ENCODE results near the gene GLS. TPM values are rescaled to one million over a fixed set of nuclear protein-coding genes. Genes with fewer than 3 reads are reported as not detected.

The GLS gene
- total and polyA plus RNA-seq, 2 donors (not counting 1 experiment from before 2014, with no cell fraction given) = 32.5 to 195 TPM

GRCh38 chr2:190996338-190996946 is 115.8 kb downstream of the GLS start:
- Mint-ChIP-seq H3K4me1 (no peaks in the 10 kb centered on the region), H3K27me3 (no peaks in the 10 kb centered on the region), H3K4me3 (no peak overlapping the region), H3K9me3 (ENCODE audit: insufficient read depth) (no peaks in the 10 kb centered on the region), H3K27ac (no peak overlapping the region)
- no peak overlapping the region for H3K4me3 ChIP-seq (ENCODE audit: control extremely low read depth in 1 of 5, extremely low read depth in 1 of 5, insufficient read depth in 1 of 5, low read depth in 2 of 5, low read length in 4 of 5)
- no peaks in the 10 kb centered on the region for H3K27me3 ChIP-seq (replicated peaks in 1 of 4; ENCODE audit: control extremely low read depth in 1 of 4, control insufficient read depth in 3 of 4, insufficient read depth in 4 of 4, low read length in 3 of 4)
- no peak overlapping the region for H3K27ac ChIP-seq (ENCODE audit: low read length in 2 of 2)
- intact Hi-C loops (cut with micrococcal nuclease) = loop anchor here (1.0 kb wide), 1 partner anchor 34 kb away; no protein-coding TSS in a partner anchor
- H2AFZ ChIP-seq (ENCODE audit: insufficient read depth, low read depth, low read length, poor library complexity, severe bottlenecking) = no peak overlapping the region
- no peak overlapping the region for H3K4me2 ChIP-seq (replicated peaks; ENCODE audit: low read depth, low read length, poor library complexity, severe bottlenecking)
- TF ChIP-seq CTCF (IDR thresholded peaks at IDR 0.05) = peak; percentile 56
- no peak for TF ChIP-seq EZH2 (IDR thresholded peaks at IDR 0.05; ENCODE audit: borderline replicate concordance, insufficient read depth, low read depth, low read length, poor library complexity, severe bottlenecking)
- peaks cover 6% of the 10 kb centered on the region for H3K79me2 ChIP-seq (ENCODE audit: control insufficient read depth, insufficient read depth, low read length)
- DNase-seq = peak; percentile 43
- H3K36me3 ChIP-seq (replicated peaks in 1 of 2; ENCODE audit: control extremely low read depth in 1 of 2, control insufficient read depth in 1 of 2, extremely low read depth in 1 of 2, insufficient read depth in 2 of 2, low read length in 1 of 2) = peaks cover 20 to 94% of the 10 kb centered on the region in 2 experiments
- peak; percentile 68 for ATAC-seq (ENCODE audit: low read depth)
- ChIA-PET POLR2A (no interaction called here), CTCF (interaction anchor here (0.6 to 1.7 kb wide), 9 partner anchors 9 to 163 kb away, joined by 3 to 7 read pairs (median 3); no protein-coding TSS in a partner anchor)
- H3K4me1 ChIP-seq (ENCODE audit: control insufficient read depth in 2 of 2, insufficient read depth in 2 of 2, low read length in 2 of 2) = no peaks in the 10 kb centered on the region
- WGBS (ENCODE audit: insufficient coverage) = 95% methylated on average over 4 of the region's 5 CpGs
- no peak overlapping the region for H3K9ac ChIP-seq (ENCODE audit: low read length)
- peaks cover 0 to 5% (median 0%) of the 10 kb centered on the region in 3 donors for H3K9me3 ChIP-seq (ENCODE audit: control extremely low read depth in 1 of 3, control insufficient read depth in 2 of 3, insufficient read depth in 1 of 3, low read length in 2 of 3)
- no peaks in the 10 kb centered on the region for H4K20me1 ChIP-seq (ENCODE audit: control insufficient read depth, insufficient read depth, low read length, poor library complexity, severe bottlenecking)

GRCh38 chr2:190996947-190997346 is 116.3 kb downstream of the GLS start:
- H3K79me2 ChIP-seq (ENCODE audit: control insufficient read depth, insufficient read depth, low read length) = peaks cover 6% of the 10 kb centered on the region
- Mint-ChIP-seq H3K9me3 (ENCODE audit: insufficient read depth) (no peaks in the 10 kb centered on the region), H3K4me3 (no peak overlapping the region), H3K27me3 (no peaks in the 10 kb centered on the region), H3K4me1 (no peaks in the 10 kb centered on the region), H3K27ac (peak overlapping the region; percentile 18)
- peaks cover 20 to 94% of the 10 kb centered on the region in 2 experiments for H3K36me3 ChIP-seq (replicated peaks in 1 of 2; ENCODE audit: control extremely low read depth in 1 of 2, control insufficient read depth in 1 of 2, extremely low read depth in 1 of 2, insufficient read depth in 2 of 2, low read length in 1 of 2)
- 93% methylated on average over 4 of the region's 5 CpGs for WGBS (ENCODE audit: insufficient coverage)
- no peak for ATAC-seq (ENCODE audit: low read depth)
- no peak overlapping the region for H3K4me2 ChIP-seq (replicated peaks; ENCODE audit: low read depth, low read length, poor library complexity, severe bottlenecking)
- H3K4me1 ChIP-seq (ENCODE audit: control insufficient read depth in 2 of 2, insufficient read depth in 2 of 2, low read length in 2 of 2) = no peaks in the 10 kb centered on the region
- no peak overlapping the region for H3K27ac ChIP-seq (ENCODE audit: low read length in 2 of 2)
- H3K9ac ChIP-seq (ENCODE audit: low read length) = no peak overlapping the region
- peaks cover 0 to 5% (median 0%) of the 10 kb centered on the region in 3 donors for H3K9me3 ChIP-seq (ENCODE audit: control extremely low read depth in 1 of 3, control insufficient read depth in 2 of 3, insufficient read depth in 1 of 3, low read length in 2 of 3)
- intact Hi-C loops (cut with micrococcal nuclease) = loop anchor here (1.0 kb wide), 1 partner anchor 33 kb away; no protein-coding TSS in a partner anchor
- POLR2A ChIA-PET = no interaction called here
- no peaks in the 10 kb centered on the region for H3K27me3 ChIP-seq (replicated peaks in 1 of 4; ENCODE audit: control extremely low read depth in 1 of 4, control insufficient read depth in 3 of 4, insufficient read depth in 4 of 4, low read length in 3 of 4)
- no peak overlapping the region for H2AFZ ChIP-seq (ENCODE audit: insufficient read depth, low read depth, low read length, poor library complexity, severe bottlenecking)
- H3K4me3 ChIP-seq (ENCODE audit: control extremely low read depth in 1 of 5, extremely low read depth in 1 of 5, insufficient read depth in 1 of 5, low read depth in 2 of 5, low read length in 4 of 5) = no peak overlapping the region
- DNase-seq = no peak
- CTCF ChIA-PET = interaction anchor here (0.6 to 1.7 kb wide), 8 partner anchors 9 to 162 kb away, joined by 3 to 7 read pairs (median 3); no protein-coding TSS in a partner anchor
- H4K20me1 ChIP-seq (ENCODE audit: control insufficient read depth, insufficient read depth, low read length, poor library complexity, severe bottlenecking) = no peaks in the 10 kb centered on the region
- TF ChIP-seq EZH2 (IDR thresholded peaks at IDR 0.05; ENCODE audit: borderline replicate concordance, insufficient read depth, low read depth, low read length, poor library complexity, severe bottlenecking) (no peak), CTCF (IDR thresholded peaks at IDR 0.05) (no peak)
